H9 (cell line): Measurements from ENCODE around the gene CDC42SE1. TPM values are rescaled to one million over a fixed set of nuclear protein-coding genes. Genes with fewer than 3 reads are reported as not detected.

ENCODE experiments used
- DNase-seq: peaks from one replicate; pipeline ENCODE4 v3.0.0-alpha.2; 2017
- H2AFZ ChIP-seq: one replicate; pipeline ENCODE4 v1.6.1; 2013; ENCODE audit warnings: mild to moderate bottlenecking, low read length, control low read depth, moderate library complexity
- H2AK5ac ChIP-seq: 2 replicates; pipeline ENCODE4 v1.6.1; 2013; ENCODE audit warnings: low read length, control low read depth, mixed read lengths; ENCODE audit not compliant: insufficient read length
- H2BK120ac ChIP-seq: one replicate; pipeline ENCODE4 v1.6.1; 2013; ENCODE audit warnings: low read depth, mild to moderate bottlenecking, low read length, control low read depth, inconsistent platforms; ENCODE audit not compliant: poor library complexity, severe bottlenecking
- H2BK12ac ChIP-seq: 2 replicates; pipeline ENCODE4 v1.6.1; 2013; ENCODE audit warnings: low read length, control low read depth, mixed read lengths, low read depth; ENCODE audit not compliant: insufficient read length
- H2BK15ac ChIP-seq: 2 replicates; pipeline ENCODE4 v1.6.1; 2013; ENCODE audit warnings: low read depth, low read length, control low read depth
- H2BK20ac ChIP-seq: one replicate; pipeline ENCODE4 v1.6.1; 2013; ENCODE audit warnings: low read depth, mild to moderate bottlenecking, low read length, control low read depth, inconsistent platforms; ENCODE audit not compliant: poor library complexity, severe bottlenecking
- H2BK5ac ChIP-seq: 2 replicates; pipeline ENCODE4 v1.6.1; 2013; ENCODE audit warnings: low read length, control low read depth, mixed read lengths; ENCODE audit not compliant: insufficient read length
- H3K14ac ChIP-seq: 2 replicates; pipeline ENCODE4 v1.6.1; 2013; ENCODE audit warnings: low read length, control low read depth; ENCODE audit not compliant: insufficient read depth
- H3K18ac ChIP-seq: 2 replicates; pipeline ENCODE4 v1.6.1; 2013; ENCODE audit warnings: low read depth, mild to moderate bottlenecking, mixed read lengths, low read length, control low read depth; ENCODE audit not compliant: insufficient read length
- H3K23ac ChIP-seq: 2 replicates; pipeline ENCODE4 v1.6.1; 2013; ENCODE audit warnings: low read length, control low read depth, mixed read lengths, low read depth; ENCODE audit not compliant: insufficient read length
- H3K23me2 ChIP-seq: 2 replicates; pipeline ENCODE4 v1.6.1; 2013; ENCODE audit warnings: low read depth, mild to moderate bottlenecking, mixed read lengths, low read length, control low read depth; ENCODE audit not compliant: insufficient read length, poor library complexity, severe bottlenecking
- H3K27ac ChIP-seq: 2 replicates; pipeline ENCODE4 v1.5.1; 2013; ENCODE audit warnings: low read length, control low read depth, mixed read lengths, low read depth; ENCODE audit not compliant: insufficient read length
- H3K27me3 ChIP-seq: 2 replicates; pipeline ENCODE4 v1.6.1; 2013; ENCODE audit warnings: low read length, control low read depth, inconsistent platforms; ENCODE audit not compliant: insufficient read depth
- H3K4ac ChIP-seq: 2 replicates; pipeline ENCODE4 v1.6.1; 2013; ENCODE audit warnings: low read depth, mild to moderate bottlenecking, control low read depth, inconsistent platforms, low read length, moderate library complexity
- H3K4me1 ChIP-seq: 2 replicates; pipeline ENCODE4 v1.6.1; 2013; ENCODE audit warnings: low read length, control low read depth, inconsistent platforms; ENCODE audit not compliant: insufficient read depth
- H3K4me2 ChIP-seq: 2 replicates; pipeline ENCODE4 v1.6.1; 2013; ENCODE audit warnings: low read length, control low read depth, mixed read lengths; ENCODE audit not compliant: insufficient read length, insufficient read depth
- H3K56ac ChIP-seq: 2 replicates; pipeline ENCODE4 v1.6.1; 2013; ENCODE audit warnings: low read depth, mild to moderate bottlenecking, mixed read lengths, low read length, control low read depth; ENCODE audit not compliant: insufficient read length
- H3K79me1 ChIP-seq: 2 replicates; pipeline ENCODE4 v1.6.1; 2013; ENCODE audit warnings: low read depth, mild to moderate bottlenecking, moderate library complexity, low read length, control low read depth, inconsistent platforms; ENCODE audit not compliant: insufficient read depth, poor library complexity, severe bottlenecking
- H3K79me2 ChIP-seq: 2 replicates; pipeline ENCODE4 v1.6.1; 2013; ENCODE audit warnings: low read length, control low read depth, inconsistent platforms; ENCODE audit not compliant: insufficient read depth
- H3K9ac ChIP-seq: 2 replicates; pipeline ENCODE4 v1.6.1; 2013; ENCODE audit warnings: low read length, control low read depth, mixed read lengths; ENCODE audit not compliant: insufficient read length; ENCODE audit errors: extremely low read depth
- H3K9me3 ChIP-seq: one replicate; pipeline ENCODE4 v1.6.1; 2013; ENCODE audit warnings: low read depth, low read length, inconsistent platforms; ENCODE audit not compliant: control insufficient read depth
- H3T11ph ChIP-seq: one replicate; pipeline ENCODE4 v1.6.1; 2013; ENCODE audit warnings: mild to moderate bottlenecking, low read length, control low read depth, inconsistent platforms
- H4K20me1 ChIP-seq: one replicate; pipeline ENCODE4 v1.6.1; 2013; ENCODE audit not compliant: control insufficient read depth, insufficient read length, insufficient read depth
- H4K5ac ChIP-seq: 2 replicates; pipeline ENCODE4 v1.6.1; 2013; ENCODE audit warnings: low read depth, mild to moderate bottlenecking, mixed read lengths, low read length, control low read depth; ENCODE audit not compliant: insufficient read length
- H4K8ac ChIP-seq: replicated peaks from 2 replicates; pipeline ENCODE4 v1.6.1; 2013; ENCODE audit warnings: low read length, control low read depth, mixed read lengths, low read depth; ENCODE audit not compliant: insufficient read length
- H4K91ac ChIP-seq: 2 replicates; pipeline ENCODE4 v1.6.1; 2013; ENCODE audit warnings: low read depth, mild to moderate bottlenecking, moderate library complexity, mixed read lengths, low read length, control low read depth; ENCODE audit not compliant: insufficient read length
- H3K27ac Mint-ChIP-seq, 3 experiments: 2 replicates in 2 of 3; 3 replicates in 1 of 3; pipeline ENCODE4 v1.8.0; 2020 to 2021; ENCODE audit warnings: mixed read lengths in 3 of 3, mild to moderate bottlenecking in 1 of 3, moderate library complexity in 1 of 3
- H3K27me3 Mint-ChIP-seq: 2 replicates; pipeline ENCODE4 v1.8.0; 2021; ENCODE audit warnings: low read depth, mild to moderate bottlenecking, moderate library complexity, mixed read lengths
- H3K36me3 Mint-ChIP-seq, 3 experiments: 2 replicates in 2 of 3; 3 replicates in 1 of 3; pipeline ENCODE4 v1.8.0; 2020 to 2021; ENCODE audit warnings: low read depth in 3 of 3, mixed read lengths in 3 of 3; ENCODE audit not compliant: insufficient read depth in 1 of 3
- H3K4me1 Mint-ChIP-seq, 2 experiments: 2 replicates each; pipeline ENCODE4 v1.8.0; 2020; ENCODE audit warnings: mixed read lengths in 2 of 2
- H3K4me3 Mint-ChIP-seq, 2 experiments: 2 replicates in 1 of 2; 3 replicates in 1 of 2; pipeline ENCODE4 v1.8.0; 2020 to 2021; ENCODE audit warnings: mild to moderate bottlenecking in 2 of 2, mixed read lengths in 2 of 2, moderate library complexity in 1 of 2
- H3K9me3 Mint-ChIP-seq, 2 experiments: 2 replicates in 1 of 2; 3 replicates in 1 of 2; pipeline ENCODE4 v1.8.0; 2020; ENCODE audit warnings: mild to moderate bottlenecking in 2 of 2, mixed read lengths in 2 of 2, moderate library complexity in 1 of 2
- CTCF ChIP-seq: fragments of 200-600 bp; sonication (generic); conservative IDR thresholded peaks from 3 replicates; pipeline ENCODE4 v1.8.0; 2021; ENCODE audit warnings: antibody characterized with exemption, mild to moderate bottlenecking
- WGBS: extraction: QIAGEN DNeasy Blood & Tissue Kit; methylation state at CpG from one replicate; pipeline ENCODE4 v1.1.7; 2013; ENCODE audit warnings: missing lambda C conversion rate, low lambda C conversion rate, mixed read lengths; ENCODE audit not compliant: insufficient read length; ENCODE audit errors: extremely low coverage; 5-methylcytosine and 5-hydroxymethylcytosine counted together
- total RNA-seq: library from RNA; stranded (reverse); gene quantifications from 2 replicates; pipeline ENCODE4 v1.2.1, GENCODE V29; 2021

Gene CDC42SE1
- total RNA-seq, 1 experiment from 2014 or later: 87.3 TPM

GRCh38 chr1:151048645-151049032, 10.8 kb downstream of the CDC42SE1 start:
- Histone ChIP-seq H3K23ac (no peak overlapping the region), H2AK5ac (no peak overlapping the region), H4K91ac (no peak overlapping the region), H3K9me3 (no peaks in the 10 kb centered on the region), H4K20me1 (no peaks in the 10 kb centered on the region), H3K18ac (no peak overlapping the region), H2BK120ac (no peak overlapping the region), H3K14ac (no peak overlapping the region), H3K56ac (no peak overlapping the region), H3K4me2 (peak overlapping the region; percentile 60), H3K9ac (no peak overlapping the region), H3K27ac (no peak overlapping the region), H3K79me1 (no peaks in the 10 kb centered on the region), H2BK15ac (no peak overlapping the region), H3K4me1 (no peaks in the 10 kb centered on the region; the same call in 1 of the 2 replicates), H4K5ac (no peak overlapping the region), H4K8ac (no peak overlapping the region), H3K79me2 (no peaks in the 10 kb centered on the region), H3T11ph (no peak overlapping the region), H2BK5ac (no peak overlapping the region), H2BK20ac (no peak overlapping the region), H2AFZ (no peak overlapping the region), H2BK12ac (no peak overlapping the region), H3K23me2 (peaks cover 4% of the 10 kb centered on the region), H3K27me3 (no peaks in the 10 kb centered on the region), H3K4ac (no peak overlapping the region)
- DNase-seq: no peak
- Mint-ChIP-seq H3K4me3 (peak overlapping the region; percentile 95 to 98), H3K27ac (0 out of 7 replicates have a peak overlapping the region, but pooled peaks of 1 of the 3 experiments have one; percentile 96), H3K4me1 (peaks cover 17 to 19% of the 10 kb centered on the region in 2 experiments), H3K36me3 (peaks cover 3 to 26% (median 19%) of the 10 kb centered on the region in 3 experiments; a peak in 5 of 7 replicates), H3K27me3 (no peaks in the 10 kb centered on the region), H3K9me3 (no peaks in the 10 kb centered on the region)
- no CpG with 5 or more reads among the region's 3 CpGs for WGBS
- TF ChIP-seq CTCF: no peak; the same call in 1 of the 3 replicates
